AG10803 (cell line): Measurements from ENCODE around the gene PPA1.
A peak's percentile ranks its signal among the peaks of the same experiment; 100 is the strongest.

Source experiments
- DNase-seq: peaks from one replicate; pipeline ENCODE4 v3.0.0; 2010; ENCODE audit warnings: low read depth
- H3K4me3 ChIP-seq: 2 replicates; pipeline ENCODE4 v1.5.1; 2011; ENCODE audit warnings: mild to moderate bottlenecking, low read length, control low read depth
- CTCF ChIP-seq: conservative IDR thresholded peaks from 2 replicates; pipeline ENCODE4 v1.5.1; 2011; ENCODE audit warnings: mild to moderate bottlenecking, low read length, control low read depth, inconsistent platforms

The PPA1 gene

GRCh38 chr10:70176441-70176840, 56.8 kb downstream of the PPA1 start:
- TF ChIP-seq CTCF = no peak
- DNase-seq = no peak
- H3K4me3 ChIP-seq = no peak overlapping the region

- H3K4me3 ChIP-seq = no peak overlapping the region
- DNase-seq = peak; percentile 58
- TF ChIP-seq CTCF = no peak
Observed at GRCh38 chr10:70175516-70175915, 57.7 kb downstream of the PPA1 start.

GRCh38 chr10:70174058-70174741, 59.0 kb downstream of the PPA1 start:
- H3K4me3 ChIP-seq = no peak overlapping the region

GRCh38 chr10:70169649-70170364, 63.4 kb downstream of the PPA1 start:
- peak overlapping the region; percentile 97 for H3K4me3 ChIP-seq
- TF ChIP-seq CTCF = no peak
- peak; percentile 36 for DNase-seq

More at GRCh38 chr10:70174058-70174741, 59.0 kb downstream of the PPA1 start:
- TF ChIP-seq CTCF = no peak
- DNase-seq = no peak

GRCh38 chr10:70169011-70169410, 64.2 kb downstream of the PPA1 start:
- H3K4me3 ChIP-seq = peak overlapping the region; percentile 97
- no peak for DNase-seq
- TF ChIP-seq CTCF = no peak

- TF ChIP-seq CTCF = no peak
- no peak overlapping the region for H3K4me3 ChIP-seq
- peak; percentile 33 for DNase-seq
Observed at GRCh38 chr10:70167246-70167645, 66.0 kb downstream of the PPA1 start.

- no peak for TF ChIP-seq CTCF
- H3K4me3 ChIP-seq = no peak overlapping the region
Observed at GRCh38 chr10:70166394-70166793, 66.8 kb downstream of the PPA1 start.

More at GRCh38 chr10:70166394-70166793, 66.8 kb downstream of the PPA1 start:
- no peak for DNase-seq
